ENCODE results near the gene MRTO4.
"Not testable (repeated sequence)": the region's sequence is repeated elsewhere in the genome, so short reads cannot be mapped to it uniquely, and the experiment has no call there.

The MRTO4 gene

DNA sequence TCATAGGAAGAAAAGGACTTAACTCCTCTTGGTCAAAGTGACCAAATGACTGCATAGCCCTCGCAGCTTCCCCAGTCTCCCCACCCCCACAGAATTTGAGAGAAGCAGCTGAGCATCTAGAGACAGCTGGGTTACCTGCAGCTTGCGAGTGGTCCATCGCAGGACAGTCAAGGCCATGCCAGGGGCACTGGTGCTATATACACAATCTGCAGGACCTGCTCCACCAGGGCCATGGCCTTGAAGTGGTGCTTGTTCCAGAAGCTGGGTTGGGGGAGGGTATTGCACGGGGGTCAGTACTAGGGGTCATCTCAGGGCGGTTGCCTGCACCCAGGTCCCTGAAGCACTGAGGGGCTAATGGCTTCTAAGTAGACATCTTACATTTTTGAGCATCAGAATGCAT lies 10.4 kb downstream of the MRTO4 start:
- H3K27ac ChIP-seq (ENCODE audit: low read depth, low read length): no peak overlapping the region
- H3K27me3 ChIP-seq (ENCODE audit: low read length): no peaks in the 10 kb centered on the region
- TF ChIP-seq, protein P1, sequence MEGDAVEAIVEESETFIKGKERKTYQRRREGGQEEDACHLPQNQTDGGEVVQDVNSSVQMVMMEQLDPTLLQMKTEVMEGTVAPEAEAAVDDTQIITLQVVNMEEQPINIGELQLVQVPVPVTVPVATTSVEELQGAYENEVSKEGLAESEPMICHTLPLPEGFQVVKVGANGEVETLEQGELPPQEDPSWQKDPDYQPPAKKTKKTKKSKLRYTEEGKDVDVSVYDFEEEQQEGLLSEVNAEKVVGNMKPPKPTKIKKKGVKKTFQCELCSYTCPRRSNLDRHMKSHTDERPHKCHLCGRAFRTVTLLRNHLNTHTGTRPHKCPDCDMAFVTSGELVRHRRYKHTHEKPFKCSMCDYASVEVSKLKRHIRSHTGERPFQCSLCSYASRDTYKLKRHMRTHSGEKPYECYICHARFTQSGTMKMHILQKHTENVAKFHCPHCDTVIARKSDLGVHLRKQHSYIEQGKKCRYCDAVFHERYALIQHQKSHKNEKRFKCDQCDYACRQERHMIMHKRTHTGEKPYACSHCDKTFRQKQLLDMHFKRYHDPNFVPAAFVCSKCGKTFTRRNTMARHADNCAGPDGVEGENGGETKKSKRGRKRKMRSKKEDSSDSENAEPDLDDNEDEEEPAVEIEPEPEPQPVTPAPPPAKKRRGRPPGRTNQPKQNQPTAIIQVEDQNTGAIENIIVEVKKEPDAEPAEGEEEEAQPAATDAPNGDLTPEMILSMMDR (IDR thresholded peaks at IDR 0.05; ENCODE audit: insufficient read depth, low read length, poor library complexity, severe bottlenecking): no peak
- no peak for TF ChIP-seq EZH2phosphoT487 (conservative IDR thresholded peaks at IDR 0.05; ENCODE audit: low read length)
- no peaks in the 10 kb centered on the region for H3F3A ChIP-seq (ENCODE audit: insufficient read depth)
- no peak overlapping the region for H3K4me2 ChIP-seq (ENCODE audit: low read depth, low read length, poor library complexity, severe bottlenecking)
- no peaks in the 10 kb centered on the region for H3K9me2 ChIP-seq (replicated peaks; ENCODE audit: insufficient read depth, low read length)
- H3K79me2 ChIP-seq (ENCODE audit: insufficient read depth, low read length): no peaks in the 10 kb centered on the region
- H4K20me1 ChIP-seq (ENCODE audit: low read depth, low read length): no peaks in the 10 kb centered on the region
- H3K36me3 ChIP-seq (ENCODE audit: low read length): no peaks in the 10 kb centered on the region
- H3K9ac ChIP-seq (ENCODE audit: low read length): no peak overlapping the region
- no peaks in the 10 kb centered on the region for H3K9me3 ChIP-seq (ENCODE audit: insufficient read depth, low read length)
- H2AFZ ChIP-seq (ENCODE audit: low read depth, low read length, severe bottlenecking): no peak overlapping the region
- no peak overlapping the region for H3K4me3 ChIP-seq (ENCODE audit: insufficient read depth, low read length, poor library complexity, severe bottlenecking)

DNA sequence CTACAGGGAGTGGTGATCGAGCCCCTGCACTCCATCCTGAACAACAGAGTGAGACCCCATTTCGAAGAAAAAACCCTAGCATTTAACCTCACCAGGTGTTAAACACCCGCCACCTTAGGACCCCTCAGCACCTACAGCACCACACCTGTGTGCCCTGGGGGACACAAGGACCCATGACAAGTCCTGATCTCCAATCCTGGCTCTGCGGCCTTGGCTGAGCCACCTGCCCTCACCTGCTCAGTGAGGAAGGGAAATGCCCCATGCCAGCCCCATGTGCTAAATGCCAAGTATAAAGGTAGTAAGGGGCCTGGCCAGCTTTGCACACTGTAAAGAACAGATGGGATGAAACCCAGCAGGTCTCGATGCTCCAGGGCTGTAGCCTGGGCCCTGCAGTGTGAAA lies 11.1 kb downstream of the MRTO4 start:
- no peak overlapping the region for H3K27ac ChIP-seq (ENCODE audit: low read depth, low read length)
- H3F3A ChIP-seq (ENCODE audit: insufficient read depth): no peaks in the 10 kb centered on the region
- TF ChIP-seq, protein P1 (IDR thresholded peaks at IDR 0.05; ENCODE audit: insufficient read depth, low read length, poor library complexity, severe bottlenecking): no peak
- no peak for TF ChIP-seq EZH2phosphoT487 (conservative IDR thresholded peaks at IDR 0.05; ENCODE audit: low read length)
- H4K20me1 ChIP-seq (ENCODE audit: low read depth, low read length): no peaks in the 10 kb centered on the region
- no peaks in the 10 kb centered on the region for H3K9me2 ChIP-seq (replicated peaks; ENCODE audit: insufficient read depth, low read length)
- no peaks in the 10 kb centered on the region for H3K9me3 ChIP-seq (ENCODE audit: insufficient read depth, low read length)
- no peaks in the 10 kb centered on the region for H3K36me3 ChIP-seq (ENCODE audit: low read length)
- H3K4me3 ChIP-seq (ENCODE audit: insufficient read depth, low read length, poor library complexity, severe bottlenecking): no peak overlapping the region
- no peak overlapping the region for H2AFZ ChIP-seq (ENCODE audit: low read depth, low read length, severe bottlenecking)
- H3K9ac ChIP-seq (ENCODE audit: low read length): no peak overlapping the region
- no peaks in the 10 kb centered on the region for H3K79me2 ChIP-seq (ENCODE audit: insufficient read depth, low read length)
- no peak overlapping the region for H3K4me2 ChIP-seq (ENCODE audit: low read depth, low read length, poor library complexity, severe bottlenecking)
- H3K27me3 ChIP-seq (ENCODE audit: low read length): no peaks in the 10 kb centered on the region

DNA sequence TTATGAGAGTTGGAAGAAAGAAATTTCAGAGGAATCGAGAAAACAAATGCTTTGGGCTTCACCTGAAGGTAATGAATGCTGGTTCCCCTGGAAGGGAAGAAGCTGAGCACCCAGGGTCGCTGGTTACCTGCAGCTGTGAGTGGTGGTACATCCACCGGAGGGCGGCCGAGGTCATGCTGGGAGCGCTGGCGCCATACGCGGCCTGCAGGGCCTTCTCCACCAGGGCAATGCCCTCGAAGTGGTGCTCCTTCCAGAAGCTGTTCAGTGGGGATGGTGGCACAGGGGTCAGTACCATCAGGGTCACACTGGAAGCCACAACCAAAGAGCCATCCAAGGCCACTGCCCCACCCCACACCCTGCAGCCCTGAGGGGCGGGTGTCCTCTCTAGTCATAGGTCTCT lies 16.8 kb downstream of the MRTO4 start:
- Histone ChIP-seq H3K4me3 (ENCODE audit: insufficient read depth, low read length, poor library complexity, severe bottlenecking) (no peak overlapping the region), H3K9me3 (ENCODE audit: insufficient read depth, low read length) (no peaks in the 10 kb centered on the region), H4K20me1 (ENCODE audit: low read depth, low read length) (no peaks in the 10 kb centered on the region), H3K9ac (ENCODE audit: low read length) (no peak overlapping the region), H3K4me2 (ENCODE audit: low read depth, low read length, poor library complexity, severe bottlenecking) (no peak overlapping the region), H3K9me2 (replicated peaks; ENCODE audit: insufficient read depth, low read length) (no peaks in the 10 kb centered on the region), H3K27me3 (ENCODE audit: low read length) (no peaks in the 10 kb centered on the region), H2AFZ (ENCODE audit: low read depth, low read length, severe bottlenecking) (no peak overlapping the region), H3K36me3 (ENCODE audit: low read length) (no peaks in the 10 kb centered on the region), H3K79me2 (ENCODE audit: insufficient read depth, low read length) (no peaks in the 10 kb centered on the region), H3K27ac (ENCODE audit: low read depth, low read length) (no peak overlapping the region), H3F3A (ENCODE audit: insufficient read depth) (no peaks in the 10 kb centered on the region)
- TF ChIP-seq, protein P1 (IDR thresholded peaks at IDR 0.05; ENCODE audit: insufficient read depth, low read length, poor library complexity, severe bottlenecking): no peak
- TF ChIP-seq EZH2phosphoT487 (conservative IDR thresholded peaks at IDR 0.05; ENCODE audit: low read length): no peak

- not testable (repeated sequence) for H3F3A ChIP-seq (ENCODE audit: insufficient read depth); H3K4me2 ChIP-seq (ENCODE audit: low read depth, low read length, poor library complexity, severe bottlenecking); H2AFZ ChIP-seq (ENCODE audit: low read depth, low read length, severe bottlenecking); H3K4me3 ChIP-seq (ENCODE audit: insufficient read depth, low read length, poor library complexity, severe bottlenecking); H3K9me3 ChIP-seq (ENCODE audit: insufficient read depth, low read length); H3K27me3 ChIP-seq (ENCODE audit: low read length); H3K9ac ChIP-seq (ENCODE audit: low read length); H4K20me1 ChIP-seq (ENCODE audit: low read depth, low read length); H3K9me2 ChIP-seq (replicated peaks; ENCODE audit: insufficient read depth, low read length); H3K79me2 ChIP-seq (ENCODE audit: insufficient read depth, low read length); H3K27ac ChIP-seq (ENCODE audit: low read depth, low read length); H3K36me3 ChIP-seq (ENCODE audit: low read length)
These were observed 18.1 kb downstream of the MRTO4 start for GRCh38 chr1:19269427-19270342.

DNA sequence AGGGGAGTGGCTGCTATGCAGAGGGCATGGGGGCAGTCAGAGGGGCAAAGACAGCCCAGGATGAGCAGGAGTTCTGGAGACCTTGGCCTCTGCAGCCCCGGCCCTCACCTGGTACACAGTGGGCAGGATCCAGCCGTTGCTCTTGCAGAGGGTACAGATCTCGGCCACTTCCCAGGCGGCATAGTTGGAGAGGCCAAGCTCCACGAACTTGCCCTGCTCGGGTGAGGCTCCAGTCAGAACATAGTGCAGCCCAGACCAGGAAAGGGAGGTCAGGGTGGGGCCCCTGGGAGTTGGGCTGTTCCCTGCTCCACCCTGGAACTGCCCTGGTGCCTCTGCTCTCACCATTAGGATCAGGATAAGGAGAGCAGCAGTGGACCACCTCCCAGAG lies 18.7 kb downstream of the MRTO4 start:
- not testable (repeated sequence) for H3K9me2 ChIP-seq (replicated peaks; ENCODE audit: insufficient read depth, low read length); H3K27ac ChIP-seq (ENCODE audit: low read depth, low read length); H3K9ac ChIP-seq (ENCODE audit: low read length); H3K79me2 ChIP-seq (ENCODE audit: insufficient read depth, low read length); H3K36me3 ChIP-seq (ENCODE audit: low read length); H4K20me1 ChIP-seq (ENCODE audit: low read depth, low read length); H3F3A ChIP-seq (ENCODE audit: insufficient read depth); H3K27me3 ChIP-seq (ENCODE audit: low read length); H3K4me3 ChIP-seq (ENCODE audit: insufficient read depth, low read length, poor library complexity, severe bottlenecking); H2AFZ ChIP-seq (ENCODE audit: low read depth, low read length, severe bottlenecking); H3K9me3 ChIP-seq (ENCODE audit: insufficient read depth, low read length); H3K4me2 ChIP-seq (ENCODE audit: low read depth, low read length, poor library complexity, severe bottlenecking)

All from SU-DHL-6 (cell line).